HepG2 (cell line): ENCODE results near the gene SIAH1. TPM values are rescaled to one million over a fixed set of nuclear protein-coding genes. Genes with fewer than 3 reads are reported as not detected.

Experiments
- AHR ChIP-seq: IDR thresholded peaks from 2 replicates; pipeline ENCODE4 v1.6.1; 2018; ENCODE audit warnings: missing genetic modification reagents, missing compliant biosample characterization
- CBFB ChIP-seq: sonication (generic); formaldehyde crosslinking; IDR thresholded peaks from 2 replicates; pipeline ENCODE4 v1.4.0; 2020; ENCODE audit warnings: missing genetic modification reagents
- CBX1 ChIP-seq: IDR thresholded peaks from one replicate; pipeline ENCODE4 v1.6.1; 2016; ENCODE audit warnings: antibody characterized with exemption, low read depth
- CBX2 ChIP-seq, 2 experiments: fragments of 200-600 bp in 1 of 2; sonication (generic); formaldehyde crosslinking in 1 of 2; IDR thresholded peaks; 2 replicates each; pipeline versions ENCODE4 v1.7.0 to v1.8.1; 2018 to 2022; ENCODE audit warnings: low read depth in 2 of 2, low read length in 1 of 2, mild to moderate bottlenecking in 1 of 2, missing genetic modification reagents in 1 of 2
- ETV5 ChIP-seq: IDR thresholded peaks from 2 replicates; pipeline ENCODE4 v1.6.1; 2018; ENCODE audit warnings: missing biosample characterization, missing genetic modification reagents, inconsistent platforms, borderline replicate concordance
- FOSL2 ChIP-seq: sonication (generic); formaldehyde crosslinking; IDR thresholded peaks from 2 replicates; pipeline ENCODE4 v1.4.0; 2020; ENCODE audit warnings: missing genetic modification reagents
- HES4 ChIP-seq: sonication (generic); formaldehyde crosslinking; IDR thresholded peaks from 2 replicates; pipeline ENCODE4 v1.9.0; 2021; ENCODE audit warnings: mild to moderate bottlenecking, missing genetic modification reagents, borderline replicate concordance
- MTA1 ChIP-seq: sonication (generic); formaldehyde crosslinking; IDR thresholded peaks from 2 replicates; pipeline ENCODE4 v1.4.0; 2020; ENCODE audit warnings: missing genetic modification reagents, mild to moderate bottlenecking, borderline replicate concordance
- NCOR1 ChIP-seq: fragments of 200-600 bp; sonication (generic); IDR thresholded peaks from 2 replicates; pipeline ENCODE4 v1.7.0; 2017; ENCODE audit warnings: antibody characterized with exemption, low read length, borderline replicate concordance
- SAP130 ChIP-seq: IDR thresholded peaks from 2 replicates; pipeline ENCODE4 v1.6.1; 2016; ENCODE audit warnings: low read depth
- TBL1XR1 ChIP-seq: fragments of 150-350 bp; IDR thresholded peaks from 2 replicates; pipeline ENCODE4 v1.6.1; 2014; ENCODE audit warnings: borderline replicate concordance, low read length; ENCODE audit not compliant: partially characterized antibody
- TFDP1 ChIP-seq: IDR thresholded peaks from 2 replicates; pipeline ENCODE4 v1.6.1; 2016; ENCODE audit warnings: missing compliant biosample characterization, missing genetic modification reagents, borderline replicate concordance
- U2AF1 ChIP-seq: fragments of 200-400 bp; formaldehyde crosslinking; optimal IDR thresholded peaks from 2 replicates; pipeline ENCODE3; 2017; ENCODE audit warnings: mild to moderate bottlenecking, low read depth, low read length
- UBTF ChIP-seq: sonication (generic); formaldehyde crosslinking; IDR thresholded peaks from 2 replicates; pipeline ENCODE4 v1.4.0; 2020; ENCODE audit warnings: mild to moderate bottlenecking, missing genetic modification reagents
- ZFY ChIP-seq: sonication (generic); formaldehyde crosslinking; IDR thresholded peaks from 2 replicates; pipeline ENCODE4 v1.4.0; 2020; ENCODE audit warnings: missing genetic modification reagents
- ZNF510 ChIP-seq: sonication (generic); formaldehyde crosslinking; IDR thresholded peaks from 2 replicates; pipeline ENCODE4 v1.4.0; 2020; ENCODE audit warnings: low read depth, mild to moderate bottlenecking, missing genetic modification reagents
- ZNF564 ChIP-seq: sonication (generic); formaldehyde crosslinking; IDR thresholded peaks from 2 replicates; pipeline ENCODE4 v1.8.1; 2023; ENCODE audit warnings: mild to moderate bottlenecking, missing genetic modification reagents
- ZNF567 ChIP-seq: sonication (generic); formaldehyde crosslinking; IDR thresholded peaks from 2 replicates; pipeline ENCODE4 v1.8.1; 2023; ENCODE audit warnings: mild to moderate bottlenecking, missing genetic modification reagents, borderline replicate concordance
- ZNF768 ChIP-seq: sonication (generic); formaldehyde crosslinking; IDR thresholded peaks from 2 replicates; pipeline ENCODE4 v1.4.0; 2020; ENCODE audit warnings: missing genetic modification reagents
- polyA plus RNA-seq, 8 experiments: library from polyadenylated mRNA; depleted of rRNA in 3 of 8; stranded (reverse) in 7 of 8; unstranded in 1 of 8; fragments of >200 nt; fragmentation: Illumina TruSeq in 4 of 8; extraction: Trizol in 4 of 8; gene quantifications; 2 replicates each; pipeline versions ENCODE4 v1.2.1 to v1.2.3, GENCODE V29; 2011 to 2016; ENCODE audit warnings: low read depth in 4 of 8, missing spikeins in 1 of 8, mixed read lengths in 1 of 8; ENCODE audit not compliant: insufficient read depth in 1 of 8
- total RNA-seq, 5 experiments: library from RNA; depleted of rRNA; stranded (reverse); fragments of >200 nt; fragmentation: Illumina TruSeq; extraction: Trizol; gene quantifications; 2 replicates each; pipeline ENCODE4 v1.2.3, GENCODE V29; 2016; ENCODE audit warnings: low read depth in 1 of 5
- TF ChIP-seq, protein P1 (sequence below): sonication (generic); formaldehyde crosslinking; IDR thresholded peaks from 2 replicates; pipeline ENCODE4 v1.5.1; 2020; ENCODE audit warnings: mild to moderate bottlenecking, missing genetic modification reagents, moderate library complexity

The SIAH1 gene
- total and polyA plus RNA-seq, 2 of the 13 experiments (the other 11 are each of a cell fraction or from before 2014, with no cell fraction given) = 16.0 to 28.6 TPM

DNA sequence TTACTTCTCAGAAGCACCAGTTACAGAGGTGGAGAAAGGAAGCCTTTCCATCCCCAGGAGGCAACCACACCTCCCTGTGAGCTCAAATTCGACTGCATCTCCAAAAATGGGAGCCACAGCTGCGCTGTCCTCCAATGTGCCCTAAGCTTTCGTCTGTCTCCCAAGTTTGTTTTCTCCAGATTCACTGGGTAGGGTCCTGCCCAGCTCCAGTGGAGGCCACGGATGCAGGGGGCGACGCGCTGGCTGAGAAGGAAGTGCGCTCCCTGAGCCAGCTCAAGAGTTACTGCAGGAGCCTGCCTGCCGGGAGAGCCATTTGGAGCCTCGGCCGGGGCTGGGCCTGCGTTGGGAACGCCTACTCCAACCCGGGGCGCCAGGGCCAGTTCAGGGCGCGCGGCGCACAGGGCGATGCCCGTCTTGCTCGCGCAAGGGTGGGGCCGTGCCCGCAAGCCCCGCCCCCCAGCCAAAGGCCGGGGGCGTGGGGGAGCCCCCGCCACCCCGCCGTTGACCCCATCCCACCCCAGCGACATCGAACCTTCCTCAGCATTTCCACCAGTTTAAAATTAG, 19.5 kb downstream of the SIAH1 start (continued):
- TF ChIP-seq CBX2 (IDR thresholded peaks at IDR 0.05; ENCODE audit: low read depth, low read length) (no peak), CBX2 (CRISPR knock-in tag; IDR thresholded peaks at IDR 0.05; ENCODE audit: low read depth) (no peak), ZNF567 (CRISPR knock-in tag) (peak; percentile 72), ZFY (CRISPR knock-in tag) (peak; percentile 67; the same call in 1 of the 2 replicates), ETV5 (CRISPR knock-in tag) (peak; percentile 9), MTA1 (CRISPR knock-in tag) (peak; percentile 77; the same call in 1 of the 2 replicates), NCOR1 (peak; percentile 50; the same call in 1 of the 2 replicates), AHR (CRISPR knock-in tag) (peak; percentile 71; the same call in 1 of the 2 replicates), HES4 (CRISPR knock-in tag) (peak; percentile 55; the same call in 1 of the 2 replicates), FOSL2 (peak; percentile 57), ZNF564 (CRISPR knock-in tag) (peak; percentile 67; the same call in 1 of the 2 replicates), CBX1 (peak; percentile 64), UBTF (CRISPR knock-in tag) (peak; percentile 93), CBFB (CRISPR knock-in tag) (no peak), TFDP1 (CRISPR knock-in tag) (peak; percentile 55; the same call in 1 of the 2 replicates), SAP130 (CRISPR knock-in tag) (peak; percentile 76), ZNF768 (CRISPR knock-in tag) (peak; percentile 41; the same call in 1 of the 2 replicates), U2AF1 (peak; percentile 81), TBL1XR1 (peak; percentile 56), ZNF510 (CRISPR knock-in tag) (peak; percentile 77; the same call in 1 of the 2 replicates)
- TF ChIP-seq, protein P1, sequence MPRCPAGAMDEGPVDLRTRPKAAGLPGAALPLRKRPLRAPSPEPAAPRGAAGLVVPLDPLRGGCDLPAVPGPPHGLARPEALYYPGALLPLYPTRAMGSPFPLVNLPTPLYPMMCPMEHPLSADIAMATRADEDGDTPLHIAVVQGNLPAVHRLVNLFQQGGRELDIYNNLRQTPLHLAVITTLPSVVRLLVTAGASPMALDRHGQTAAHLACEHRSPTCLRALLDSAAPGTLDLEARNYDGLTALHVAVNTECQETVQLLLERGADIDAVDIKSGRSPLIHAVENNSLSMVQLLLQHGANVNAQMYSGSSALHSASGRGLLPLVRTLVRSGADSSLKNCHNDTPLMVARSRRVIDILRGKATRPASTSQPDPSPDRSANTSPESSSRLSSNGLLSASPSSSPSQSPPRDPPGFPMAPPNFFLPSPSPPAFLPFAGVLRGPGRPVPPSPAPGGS (CRISPR knock-in tag) = peak; percentile 90
